Superior temporal gyrus (tissue), 1 donor: ENCODE measurements around the gene PIK3R6.
"Not testable (repeated sequence)": the region's sequence is repeated elsewhere in the genome, so short reads cannot be mapped to it uniquely, and the experiment has no call there.

Experiments used
- DNase-seq: peaks from one replicate; pipeline ENCODE4 v3.0.0-alpha.2; 2016; ENCODE audit errors: extremely low spot score

Gene PIK3R6

GRCh38 chr17:8828517-8828875, 39.0 kb downstream of the PIK3R6 start:
- DNase-seq = no peak

DNA sequence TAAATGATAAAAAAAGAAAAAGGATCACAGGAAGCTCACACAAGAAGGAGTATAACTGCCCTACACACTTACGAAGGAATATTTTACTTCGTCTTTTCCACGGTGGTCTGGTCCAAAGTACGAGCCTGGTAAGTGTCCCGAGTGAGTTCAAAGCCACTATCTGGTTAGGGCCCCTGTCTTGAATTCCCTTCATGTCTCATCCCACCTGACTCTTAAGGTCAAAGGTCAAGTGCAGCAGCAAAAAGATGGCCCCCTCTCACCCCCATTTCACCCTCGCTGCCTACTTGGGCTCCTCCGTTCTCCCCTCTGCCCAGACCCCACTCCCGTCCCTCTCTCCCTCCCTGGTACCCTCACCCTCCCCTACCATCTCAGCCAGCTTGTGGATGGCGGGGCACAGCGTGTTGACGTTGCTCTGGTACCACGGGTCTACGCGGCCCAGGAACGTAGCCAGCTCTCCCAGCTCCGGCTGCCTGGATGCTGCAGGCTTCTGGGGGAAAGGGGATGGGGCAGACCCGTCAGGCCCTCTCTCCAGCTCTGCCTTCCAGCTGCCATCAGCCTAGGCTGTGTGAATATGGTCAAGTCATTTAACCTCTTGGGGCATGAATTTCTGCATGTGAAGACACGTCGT, 40.6 kb downstream of the PIK3R6 start:
- DNase-seq = no peak

DNA sequence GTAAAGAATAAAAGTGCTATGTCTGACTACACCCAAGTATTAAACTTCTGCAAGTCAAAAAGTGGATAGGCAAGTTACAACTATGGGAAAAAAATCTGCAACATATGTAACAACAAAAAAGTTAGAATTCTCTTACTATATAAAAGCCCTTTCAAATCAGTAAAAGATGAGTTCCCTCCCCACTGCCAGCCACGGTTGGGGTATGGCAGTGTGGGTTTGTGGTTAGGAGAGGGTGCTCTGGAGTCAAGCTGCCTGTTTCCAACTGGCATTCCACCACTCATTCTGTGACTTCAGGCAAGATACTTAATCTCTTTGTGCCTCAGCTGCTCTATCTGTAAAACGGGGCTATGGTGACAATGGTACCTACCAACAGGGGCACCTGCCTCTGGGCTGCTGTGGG, 41.7 kb downstream of the PIK3R6 start:
- no peak for DNase-seq

GRCh38 chr17:8823279-8823678, 44.2 kb downstream of the PIK3R6 start:
- no peak for DNase-seq

DNA sequence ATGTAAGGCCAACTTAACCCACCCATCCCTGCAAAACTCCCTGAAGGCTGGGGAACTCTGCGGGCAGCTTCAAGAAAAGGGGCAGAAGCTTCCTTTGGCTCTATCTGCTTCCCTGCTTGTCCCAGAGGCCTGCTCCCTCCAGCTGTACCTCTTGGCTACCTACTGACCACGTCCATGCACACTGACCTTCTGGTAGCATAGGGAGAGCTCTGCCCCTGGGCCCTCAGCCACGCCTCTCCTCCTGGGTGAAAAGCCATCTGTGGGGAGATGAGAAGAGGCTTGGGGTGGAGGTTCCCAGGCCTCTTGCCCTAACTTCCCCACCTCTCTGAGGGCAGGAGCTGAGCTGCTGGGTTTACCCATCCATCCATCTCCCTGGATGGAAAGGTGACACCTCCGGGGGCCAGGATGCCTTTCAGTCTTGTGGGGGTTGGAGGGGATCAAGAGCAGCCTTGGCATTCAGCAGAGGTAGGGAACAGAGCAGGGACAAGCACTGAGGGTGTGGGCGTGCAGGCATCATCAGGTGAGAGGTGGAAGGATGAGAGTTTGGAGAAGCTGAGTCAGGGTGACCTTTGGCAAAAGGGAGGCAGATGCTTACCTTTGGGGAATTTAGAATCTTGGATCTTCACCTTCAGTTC, 45.0 kb downstream of the PIK3R6 start:
- no peak for DNase-seq

DNA sequence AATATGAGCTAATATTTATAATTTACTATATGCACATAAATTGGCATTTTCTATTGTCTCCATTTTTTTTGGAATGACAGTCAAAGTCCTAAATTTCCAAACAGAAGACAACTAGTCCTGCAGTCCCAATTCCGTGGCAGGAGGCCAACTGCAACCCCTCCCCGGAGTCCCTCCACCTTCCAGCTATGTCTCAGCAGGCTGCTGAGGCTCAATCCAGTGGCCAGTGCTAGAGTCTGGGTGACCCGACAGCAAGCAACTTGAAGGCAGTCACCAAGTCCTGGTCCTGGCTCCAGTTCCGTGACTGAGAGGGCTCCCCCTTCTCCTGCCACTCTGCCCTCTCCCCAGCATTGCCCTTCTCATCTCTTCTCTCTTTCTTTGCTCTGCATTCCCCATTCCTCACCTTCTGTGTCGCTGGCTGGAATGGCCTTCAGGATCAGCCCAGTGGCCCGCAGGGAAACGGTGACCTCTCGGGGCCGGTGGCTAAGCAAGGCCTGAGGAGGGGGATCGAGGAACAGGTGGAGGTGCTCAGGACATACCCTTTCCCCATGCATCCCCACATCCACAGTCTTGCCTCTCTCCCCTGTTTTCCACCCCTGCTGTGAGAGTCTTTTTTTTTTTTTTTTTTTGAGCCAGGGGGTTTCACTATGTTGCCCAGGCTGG, 45.9 kb downstream of the PIK3R6 start:
- no peak for DNase-seq

- DNase-seq = no peak
Measured at GRCh38 chr17:8820311-8821010, 47.0 kb downstream of the PIK3R6 start.

DNA sequence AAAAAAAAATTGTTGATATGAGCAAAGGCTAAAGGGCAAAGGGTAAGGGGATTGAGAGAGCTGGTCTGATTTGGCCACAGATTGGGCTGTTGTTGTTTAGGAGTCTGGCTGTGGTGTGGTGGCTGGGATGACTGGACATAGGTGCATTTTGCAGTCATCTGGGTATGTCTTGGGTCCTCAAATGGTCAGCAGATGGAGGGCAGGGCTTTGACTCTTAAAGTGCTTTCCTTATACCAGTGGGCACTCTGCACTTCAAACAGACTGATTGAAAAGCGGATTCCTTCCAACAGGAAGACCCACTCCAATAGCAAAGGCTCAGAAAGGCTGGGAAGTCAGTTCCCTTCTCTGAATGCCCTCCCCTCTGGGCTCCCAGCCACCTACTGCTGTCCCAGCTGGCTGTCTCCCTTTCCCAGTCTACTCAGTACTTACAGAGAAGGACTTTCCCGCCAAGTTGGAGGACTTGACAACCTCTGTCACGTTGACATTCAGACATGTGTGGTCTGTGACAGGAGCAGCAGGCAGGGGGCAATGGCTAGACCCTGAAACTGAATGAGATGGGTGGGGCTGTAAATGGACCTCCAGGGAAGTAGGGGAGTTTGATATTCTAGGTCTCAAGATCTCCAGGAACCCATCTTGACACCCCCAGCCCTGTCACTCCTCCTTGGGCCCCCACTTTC, 48.7 kb downstream of the PIK3R6 start:
- no peak for DNase-seq

GRCh38 chr17:8818047-8818446, 49.4 kb downstream of the PIK3R6 start:
- DNase-seq = no peak

GRCh38 chr17:8806926-8807550, 60.4 kb downstream of the PIK3R6 start:
- DNase-seq = peak; percentile 20

DNA sequence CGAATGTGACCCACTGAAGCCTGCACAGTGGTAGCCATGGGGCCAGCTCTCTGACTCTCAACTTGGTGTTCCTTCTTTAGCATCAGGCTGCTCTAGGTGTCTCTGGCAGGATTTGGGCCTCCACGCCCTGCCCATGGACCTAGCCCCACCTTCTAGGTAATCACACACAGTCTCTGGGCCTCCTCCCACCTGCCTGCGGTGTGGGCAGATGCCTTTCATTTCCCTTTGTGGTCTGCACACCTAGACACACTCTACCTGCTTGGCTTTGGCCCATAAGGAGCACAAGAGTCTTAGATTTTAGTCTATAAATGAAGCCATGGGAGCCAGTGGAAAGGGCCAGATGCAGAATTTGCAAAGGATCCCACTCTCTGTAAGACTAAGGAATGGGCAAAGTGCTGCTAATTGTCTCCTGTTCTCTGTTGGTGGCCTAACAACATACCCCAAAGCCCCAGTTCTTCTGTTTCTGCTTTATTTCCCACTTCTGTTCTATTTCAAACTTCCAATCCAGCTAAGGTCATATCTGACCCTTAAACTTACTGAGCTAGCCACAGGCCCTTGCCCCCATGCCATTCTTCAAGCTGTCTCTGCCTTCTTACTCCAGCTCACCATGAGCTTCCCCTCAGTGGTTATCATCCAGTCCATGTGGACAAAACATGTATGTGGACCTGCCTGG, 61.1 kb downstream of the PIK3R6 start:
- DNase-seq = no peak

DNA sequence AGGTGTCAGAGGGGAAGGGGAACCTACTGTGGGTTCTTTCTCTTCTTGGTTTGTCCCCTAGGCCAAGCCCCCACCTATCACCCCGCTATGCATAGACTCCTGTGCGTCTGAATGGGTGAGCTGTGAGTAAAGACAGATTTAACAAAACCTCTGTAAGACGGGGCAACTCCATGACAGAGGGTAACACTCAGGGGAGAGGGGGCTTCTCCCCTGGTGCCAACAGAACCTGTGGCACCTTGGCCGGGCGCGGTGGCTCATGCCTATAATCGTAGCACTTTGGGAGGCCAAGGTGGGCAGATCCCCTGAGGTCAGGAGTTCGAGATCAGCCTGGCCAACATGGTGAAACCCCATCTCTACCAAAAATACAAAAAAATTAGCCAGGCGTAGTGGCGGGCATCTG, 62.1 kb downstream of the PIK3R6 start:
- DNase-seq = not testable (repeated sequence)

- DNase-seq = no peak
Measured at GRCh38 chr17:8803531-8804420, 63.7 kb downstream of the PIK3R6 start.

DNA sequence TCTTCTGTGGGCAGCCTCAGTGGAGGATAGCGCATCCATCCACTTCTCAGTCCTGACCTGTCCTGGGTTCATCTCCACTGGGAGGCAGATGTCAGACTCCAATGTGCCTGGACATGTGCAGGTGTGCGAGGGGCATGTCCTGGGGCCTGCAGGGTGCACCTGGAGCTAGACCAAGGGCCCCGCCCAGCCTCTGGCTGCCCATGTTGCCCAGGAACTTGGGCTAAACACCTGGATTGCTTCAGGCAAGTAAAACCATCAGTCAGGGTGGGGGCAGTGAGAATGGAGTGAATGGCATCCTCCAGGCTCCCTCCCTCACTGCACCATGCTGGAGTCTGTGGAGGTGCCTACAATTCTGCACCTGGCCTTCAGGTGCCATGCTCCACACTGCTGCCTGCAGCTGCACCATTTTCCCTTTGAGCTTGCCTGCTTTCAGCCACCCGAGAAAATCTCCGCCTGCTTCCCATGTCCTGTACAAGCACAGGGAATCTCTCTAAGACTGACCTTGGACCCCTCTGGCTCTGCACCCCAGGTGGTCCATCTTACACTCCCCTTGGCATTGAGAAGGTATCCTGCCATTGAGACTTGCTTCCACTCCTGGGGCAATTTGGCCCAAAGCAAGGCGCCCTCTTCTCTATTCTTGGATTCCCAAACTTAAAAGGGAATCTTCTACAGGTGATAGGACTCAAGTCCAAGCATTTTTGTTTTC, 66.2 kb downstream of the PIK3R6 start:
- DNase-seq = no peak

DNA sequence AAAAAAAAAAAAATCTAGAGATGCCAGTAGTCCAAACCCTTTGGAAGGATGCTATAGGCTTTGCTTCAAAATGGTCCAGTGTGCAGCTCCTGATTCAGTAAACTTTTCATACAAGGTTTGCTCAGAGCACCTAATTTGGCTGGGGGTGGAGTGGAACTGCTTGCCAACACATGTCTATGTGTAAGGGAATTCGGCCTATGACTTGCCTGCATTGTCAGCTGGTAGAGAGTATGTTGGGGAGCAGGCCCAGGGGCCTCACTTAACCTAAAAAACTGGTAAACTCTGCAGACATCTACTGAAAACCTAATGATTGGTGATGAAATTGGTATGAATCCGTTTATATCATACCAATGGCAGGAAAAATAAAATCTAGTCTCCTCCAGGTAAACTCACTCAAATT, 66.8 kb downstream of the PIK3R6 start:
- DNase-seq = no peak

DNA sequence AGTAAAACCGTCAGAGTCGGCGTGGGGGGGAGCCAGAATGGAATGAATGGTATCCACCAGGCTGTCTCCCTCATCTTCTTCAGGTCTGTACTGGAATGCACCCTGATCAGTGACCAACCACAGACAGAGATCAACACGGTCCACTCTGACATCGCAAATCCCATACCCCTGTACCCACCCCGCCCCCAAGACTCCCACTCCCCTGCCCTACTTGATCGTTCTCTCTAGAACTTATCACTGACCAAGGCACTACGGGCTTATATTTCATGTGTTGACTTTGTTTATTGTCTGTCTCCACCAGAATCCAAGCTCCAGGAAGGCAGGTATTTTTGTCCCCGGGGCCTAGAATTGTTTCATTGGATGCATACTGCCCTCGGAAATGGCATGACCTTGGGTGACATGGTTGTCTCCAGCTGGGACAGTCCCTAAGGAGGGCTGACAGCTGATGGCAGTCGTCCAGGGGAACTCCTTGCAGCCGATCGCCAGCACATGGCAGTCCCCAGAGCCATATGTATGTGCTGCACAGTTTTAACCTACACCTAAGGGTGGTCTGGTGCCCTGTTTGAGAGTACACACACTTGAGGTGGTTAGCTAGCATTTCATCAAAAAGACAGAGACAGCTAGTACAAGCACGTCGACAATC, 67.8 kb downstream of the PIK3R6 start:
- no peak for DNase-seq

GRCh38 chr17:8798846-8799569, 68.5 kb downstream of the PIK3R6 start, which contains the start of gene MFSD6L:
MFSD6L (minus strand) TSS chr17:8799365; CDS start chr17:8799120, 245 bp downstream.
- DNase-seq = no peak

- DNase-seq = no peak
Measured at GRCh38 chr17:8798176-8798845, 69.2 kb downstream of the PIK3R6 start.
